HG03097 (cell line): Measurements from ENCODE around the gene ZBP1.

Experiments used
- ATAC-seq: cut with Tn5 transposase; IDR thresholded peaks from one replicate; pipeline ENCODE4 v1.9.1; 2021; ENCODE audit not compliant: unreplicated experiment, low FRiP score

Gene ZBP1

GRCh38 chr20:57588596-57588995 lies 31.6 kb downstream of the ZBP1 start:
- ATAC-seq: no peak

- no peak for ATAC-seq
Measured at GRCh38 chr20:57587989-57588377, 32.2 kb downstream of the ZBP1 start.

- ATAC-seq: no peak
Measured at GRCh38 chr20:57587278-57587988, 32.8 kb downstream of the ZBP1 start.

GRCh38 chr20:57586943-57587277 lies 33.3 kb downstream of the ZBP1 start:
- ATAC-seq: no peak

GRCh38 chr20:57586370-57586793 lies 33.8 kb downstream of the ZBP1 start:
- no peak for ATAC-seq

GRCh38 chr20:57585466-57586213 lies 34.6 kb downstream of the ZBP1 start:
- no peak for ATAC-seq

- no peak for ATAC-seq
Measured at GRCh38 chr20:57584768-57585461, 35.3 kb downstream of the ZBP1 start.

- no peak for ATAC-seq
Measured at GRCh38 chr20:57583289-57584257, 36.7 kb downstream of the ZBP1 start.

GRCh38 chr20:57582432-57583288 lies 37.6 kb downstream of the ZBP1 start:
- ATAC-seq: no peak

- ATAC-seq: no peak
Measured at GRCh38 chr20:57582029-57582378, 38.2 kb downstream of the ZBP1 start.

- no peak for ATAC-seq
Measured at GRCh38 chr20:57581202-57582028, 38.8 kb downstream of the ZBP1 start.

GRCh38 chr20:57580478-57581201 lies 39.6 kb downstream of the ZBP1 start:
- no peak for ATAC-seq

- no peak for ATAC-seq
Measured at GRCh38 chr20:57579898-57580447, 40.3 kb downstream of the ZBP1 start.

- no peak for ATAC-seq
Measured at GRCh38 chr20:57579331-57579897, 40.8 kb downstream of the ZBP1 start.

- no peak for ATAC-seq
Measured at GRCh38 chr20:57578476-57579165, 41.6 kb downstream of the ZBP1 start.

GRCh38 chr20:57577679-57578475 lies 42.3 kb downstream of the ZBP1 start:
- ATAC-seq: no peak
